Mucosa of descending colon (tissue), 3 donors: ENCODE measurements around the gene CFAP90. TPM values are rescaled to one million over a fixed set of nuclear protein-coding genes. Genes with fewer than 3 reads are reported as not detected.
A peak's percentile ranks its signal among the peaks of the same experiment; 100 is the strongest.

ENCODE experiments used
- ATAC-seq: fragments of 200-7000 bp; cut with Tn5 transposase; one replicate; pipeline ENCODE4 v1.9.1; 2020; ENCODE audit warnings: mild to moderate bottlenecking, moderate library complexity
- DNase-seq, 3 donors: peaks; one replicate each; pipeline ENCODE4 v3.0.0-alpha.2; 2020
- H3K36me3 ChIP-seq: fragments of 200-600 bp; one replicate; pipeline ENCODE4 v1.8.0; 2021; ENCODE audit warnings: low read depth, mild to moderate bottlenecking
- H3K4me1 ChIP-seq: fragments of 200-600 bp; one replicate; pipeline ENCODE4 v1.8.0; 2021; ENCODE audit warnings: low read depth, mild to moderate bottlenecking
- H3K4me3 ChIP-seq: fragments of 200-600 bp; one replicate; pipeline ENCODE4 v1.8.0; 2021; ENCODE audit warnings: mild to moderate bottlenecking
- H3K9me3 ChIP-seq: fragments of 200-600 bp; one replicate; pipeline ENCODE4 v1.8.0; 2021; ENCODE audit warnings: mild to moderate bottlenecking
- CTCF ChIP-seq: fragments of 200-600 bp; IDR thresholded peaks from one replicate; pipeline ENCODE4 v1.8.0; 2022; ENCODE audit warnings: antibody characterized with exemption, mild to moderate bottlenecking
- intact Hi-C, 2 donors: fragments of 100-400 bp; cut with DNase I in 1 of 2; cut with micrococcal nuclease in 1 of 2; formaldehyde crosslinking; loops; one replicate each; pipeline versions ENCODE4 v1.11.0 to v1.11.1; 2022; cut with DNase I, micrococcal nuclease
- total RNA-seq, 3 donors: library from RNA; stranded (reverse); fragmentation: NEBNext Ultra II Directional in 2 of 3; extraction: Animal tissue kit (Norgen Biotek cat#: 25700) in 2 of 3; gene quantifications; one replicate each; pipeline versions ENCODE4 v1.2.1 to v1.2.4, GENCODE V29; 2021 to 2023
- donor health status: DM: no; HTN: no; CAD: no; lungs with moderate emphysema.
- donor health status: DM: no; HTN: no; CAD: no.
- donor health status: DM: no; HTN: yes; CAD: no.

The CFAP90 gene
- total RNA-seq, 3 donors from 2014 or later, result not detected

- Histone ChIP-seq H3K4me3 (no peak overlapping the region), H3K4me1 (peaks cover 26% of the 10 kb centered on the region), H3K36me3 (no peaks in the 10 kb centered on the region), H3K9me3 (no peaks in the 10 kb centered on the region)
- no peak for TF ChIP-seq CTCF
- ATAC-seq, result no peak
- intact Hi-C loops, result no loop called here
- no peak for DNase-seq
These were observed 21.7 kb upstream of the CFAP90 start for GRCh38 chr5:7872517-7873130.

- no peak overlapping the region for H3K4me3 ChIP-seq
- H3K36me3 ChIP-seq, result no peaks in the 10 kb centered on the region
- H3K4me1 ChIP-seq, result peaks cover 35% of the 10 kb centered on the region
- intact Hi-C loops, result no loop called here
- ATAC-seq (peak; percentile 63), DNase-seq (peak in 1 of 3 donors; percentile 46)
- H3K9me3 ChIP-seq, result no peaks in the 10 kb centered on the region
- TF ChIP-seq CTCF, result no peak
These were observed 20.7 kb upstream of the CFAP90 start for GRCh38 chr5:7871653-7872052.

GRCh38 chr5:7869474-7870136 is 18.7 kb upstream of the CFAP90 start:
- H3K4me1 ChIP-seq, result peaks cover 35% of the 10 kb centered on the region
- no peak for TF ChIP-seq CTCF
- ATAC-seq, result peak; percentile 61
- H3K4me3 ChIP-seq, result peak overlapping the region; percentile 95
- intact Hi-C loops, result no loop called here
- H3K9me3 ChIP-seq, result no peaks in the 10 kb centered on the region
- no peak for DNase-seq
- no peaks in the 10 kb centered on the region for H3K36me3 ChIP-seq

- Histone ChIP-seq H3K4me3 (peak within 1 kb of the TSS; percentile 95), H3K4me1 (peaks cover 35% of the 10 kb centered on the region), H3K36me3 (no peaks in the 10 kb centered on the region), H3K9me3 (no peaks in the 10 kb centered on the region)
- DNase-seq (peak; percentile 93 to 96 (median 96)), ATAC-seq (peak; percentile 99)
- intact Hi-C loops, result no loop called here
- TF ChIP-seq CTCF, result no peak
These were observed 18.0 kb upstream of the CFAP90 start, which contains the start of the genes FASTKD3 and MTRR for GRCh38 chr5:7868773-7869473. TSS of gene FASTKD3 (minus strand) at chr5:7869031. CDS start at chr5:7868083, 948 bp downstream. TSS of gene MTRR (plus strand) at chr5:7869148. CDS start at chr5:7870795, 1,647 bp downstream.

- Histone ChIP-seq H3K9me3 (no peaks in the 10 kb centered on the region), H3K36me3 (no peaks in the 10 kb centered on the region), H3K4me3 (peak overlapping the region; percentile 95), H3K4me1 (peaks cover 35% of the 10 kb centered on the region)
- intact Hi-C loops, result no loop called here
- TF ChIP-seq CTCF, result no peak
- ATAC-seq (peak; percentile 2), DNase-seq (no peak)
These were observed 17.5 kb upstream of the CFAP90 start for GRCh38 chr5:7868427-7868772.
